NCI-H2196 (cell line): ENCODE measurements around the gene STXBP6.
"Not testable (repeated sequence)": the region's sequence is repeated elsewhere in the genome, so short reads cannot be mapped to it uniquely, and the experiment has no call there.

Experiments
- DNase-seq: peaks from one replicate; lab custom pipeline; 2025; ENCODE audit not compliant: unreplicated experiment; lab: John Stamatoyannopoulos, UW

The STXBP6 gene

GRCh38 chr14:24838945-24839616, 210.9 kb downstream of the STXBP6 start:
- DNase-seq = no peak

- DNase-seq = no peak
These were observed 212.5 kb downstream of the STXBP6 start for GRCh38 chr14:24837280-24838046.

- DNase-seq = not testable (repeated sequence)
These were observed 213.6 kb downstream of the STXBP6 start for GRCh38 chr14:24836324-24836723.

GRCh38 chr14:24834956-24835355, 215.0 kb downstream of the STXBP6 start:
- DNase-seq = no peak

- no peak for DNase-seq
These were observed 216.6 kb downstream of the STXBP6 start for GRCh38 chr14:24833385-24833784.

- DNase-seq = no peak
These were observed 218.3 kb downstream of the STXBP6 start for GRCh38 chr14:24831677-24832076.

GRCh38 chr14:24829862-24830261, 220.1 kb downstream of the STXBP6 start:
- DNase-seq = no peak

GRCh38 chr14:24828486-24828885, 221.5 kb downstream of the STXBP6 start:
- DNase-seq = no peak

GRCh38 chr14:24826390-24826789, 223.6 kb downstream of the STXBP6 start:
- no peak for DNase-seq

GRCh38 chr14:24820616-24821015, 229.3 kb downstream of the STXBP6 start:
- no peak for DNase-seq

- no peak for DNase-seq
These were observed 231.1 kb downstream of the STXBP6 start for GRCh38 chr14:24818823-24819341.

GRCh38 chr14:24818058-24818822, 231.7 kb downstream of the STXBP6 start:
- no peak for DNase-seq

GRCh38 chr14:24817212-24818057, 232.5 kb downstream of the STXBP6 start:
- DNase-seq = no peak

- no peak for DNase-seq
These were observed 233.1 kb downstream of the STXBP6 start for GRCh38 chr14:24816929-24817211.

- no peak for DNase-seq
These were observed 233.7 kb downstream of the STXBP6 start for GRCh38 chr14:24816011-24816928.

GRCh38 chr14:24815543-24815942, 234.4 kb downstream of the STXBP6 start:
- no peak for DNase-seq

- no peak for DNase-seq
These were observed 235.0 kb downstream of the STXBP6 start for GRCh38 chr14:24814944-24815343.

- no peak for DNase-seq
These were observed 235.6 kb downstream of the STXBP6 start for GRCh38 chr14:24814346-24814745.

GRCh38 chr14:24813819-24814259, 236.1 kb downstream of the STXBP6 start:
- DNase-seq = no peak
